HepG2 (cell line): Measurements from ENCODE around the gene MNX1. TPM values are rescaled to one million over a fixed set of nuclear protein-coding genes. Genes with fewer than 3 reads are reported as not detected.

Experiments
- ATAC-seq: fragments of 200-7000 bp; cut with Tn5 transposase; 3 replicates; pipeline ENCODE4 v1.9.1; 2020; ENCODE audit warnings: mild to moderate bottlenecking, moderate library complexity
- BruUV-seq: library from RNA; stranded (reverse); fragments of 400-500 nt; replicated peaks from 2 replicates; lab custom pipeline; 2021; lab: Mats Ljungman, UMichigan
- CTCF ChIA-PET: fragments of 300-600 bp; formaldehyde crosslinking; extraction: SDS; loops from one replicate; lab custom pipeline; 2021; ENCODE audit warnings: low total read pairs, inconsistent platforms, low intra/inter-chr PET ratio; lab: Yijun Ruan, JAX
- POLR2A ChIA-PET: fragments of 350-600 bp; sonication (Branson Sonifier 250); formaldehyde crosslinking; loops from one replicate; lab custom pipeline; 2020; ENCODE audit warnings: antibody characterized with exemption, inconsistent platforms; lab: Yijun Ruan, JAX
- DNase-seq: peaks from one replicate; pipeline ENCODE4 v3.0.0-alpha.2; 2015; ENCODE audit warnings: low spot score
- FAIRE-seq: peaks from 3 replicates; lab custom pipeline; 2011; peaks lifted over from hg19 to GRCh38; lab: Jason Lieb, UNC
- H2AFZ ChIP-seq: one replicate; pipeline ENCODE4 v1.6.1; 2011; ENCODE audit warnings: low read length, inconsistent platforms
- H3K27ac ChIP-seq: fragments of 300-600 bp; 3 replicates; pipeline ENCODE4 v1.8.0; 2011; ENCODE audit warnings: mixed run types, mild to moderate bottlenecking, mixed read lengths, low read length, inconsistent platforms; ENCODE audit not compliant: insufficient read depth; ENCODE audit errors: extremely low read length
- H3K27me3 ChIP-seq, 2 experiments: fragments of 200-600 bp in 1 of 2; 2 replicates in 1 of 2; 3 replicates in 1 of 2; pipeline versions ENCODE4 v1.6.0 to v1.8.0; 2011; ENCODE audit warnings: low read length in 2 of 2, mild to moderate bottlenecking in 2 of 2, moderate library complexity in 2 of 2, inconsistent platforms in 1 of 2; ENCODE audit not compliant: insufficient read depth in 2 of 2, control insufficient read depth in 1 of 2
- H3K36me3 ChIP-seq, 2 experiments: fragments of 200-600 bp in 1 of 2; replicated peaks in 1 of 2; 2 replicates in 1 of 2; 3 replicates in 1 of 2; pipeline versions ENCODE4 v1.5.1 to v1.8.0; 2011; ENCODE audit warnings: low read length in 2 of 2, inconsistent platforms in 1 of 2; ENCODE audit not compliant: insufficient read depth in 2 of 2, control insufficient read depth in 1 of 2
- H3K4me1 ChIP-seq: 2 replicates; pipeline ENCODE4 v1.5.1; 2012; ENCODE audit warnings: low read length, inconsistent platforms; ENCODE audit not compliant: insufficient read depth
- H3K4me2 ChIP-seq: 2 replicates; pipeline ENCODE4 v1.6.0; 2011; ENCODE audit warnings: low read depth, low read length, inconsistent platforms
- H3K4me3 ChIP-seq, 3 experiments: fragments of 200-600 bp in 1 of 3; sonication (generic), shearing (Covaris generic) in 1 of 3; replicated peaks in 1 of 3; 2 replicates each; pipeline ENCODE4 v1.5.1; 2011 to 2016; ENCODE audit warnings: low read length in 3 of 3, inconsistent platforms in 2 of 3, low read depth in 2 of 3, mild to moderate bottlenecking in 2 of 3, control low read depth in 1 of 3, mixed read lengths in 1 of 3; ENCODE audit not compliant: insufficient read depth in 1 of 3
- H3K79me2 ChIP-seq: one replicate; pipeline ENCODE4 v1.6.1; 2011; ENCODE audit warnings: low read length, inconsistent platforms; ENCODE audit not compliant: insufficient read depth
- H3K9ac ChIP-seq: 2 replicates; pipeline ENCODE4 v1.6.0; 2011; ENCODE audit warnings: mild to moderate bottlenecking, low read depth, low read length, inconsistent platforms; ENCODE audit not compliant: insufficient read depth
- H3K9me3 ChIP-seq: 2 replicates; pipeline ENCODE4 v1.5.1; 2012; ENCODE audit warnings: mild to moderate bottlenecking, low read length
- H4K20me1 ChIP-seq: 2 replicates; pipeline ENCODE4 v1.6.0; 2011; ENCODE audit warnings: inconsistent platforms, mild to moderate bottlenecking, low read length, moderate library complexity; ENCODE audit not compliant: insufficient read depth
- CEBPG ChIP-seq: IDR thresholded peaks from 2 replicates; pipeline ENCODE4 v1.6.1; 2016
- ELK4 ChIP-seq: sonication (generic); formaldehyde crosslinking; IDR thresholded peaks from 2 replicates; pipeline ENCODE4 v1.9.0; 2021; ENCODE audit warnings: missing genetic modification reagents, borderline replicate concordance
- FIP1L1 ChIP-seq: fragments of 200-400 bp; formaldehyde crosslinking; IDR thresholded peaks from 2 replicates; pipeline ENCODE4 v1.6.1; 2018; ENCODE audit warnings: low read depth, mild to moderate bottlenecking, low read length, moderate library complexity, borderline replicate concordance; ENCODE audit not compliant: insufficient read depth
- FUBP1 ChIP-seq: sonication (generic); formaldehyde crosslinking; IDR thresholded peaks from 2 replicates; pipeline ENCODE4 v1.5.1; 2020; ENCODE audit warnings: missing genetic modification reagents, mild to moderate bottlenecking, borderline replicate concordance
- GRHL1 ChIP-seq: sonication (generic); formaldehyde crosslinking; conservative IDR thresholded peaks from 2 replicates; pipeline ENCODE4 v1.8.0; 2022; ENCODE audit warnings: missing genetic modification reagents
- HNF1A ChIP-seq, 2 experiments: sonication (generic) in 1 of 2; formaldehyde crosslinking in 1 of 2; IDR thresholded peaks; 2 replicates each; pipeline versions ENCODE4 v1.4.0 to v1.6.1; 2016 to 2020; ENCODE audit warnings: borderline replicate concordance in 1 of 2, low read depth in 1 of 2, mild to moderate bottlenecking in 1 of 2, missing genetic modification reagents in 1 of 2
- IRX3 ChIP-seq: sonication (generic); formaldehyde crosslinking; IDR thresholded peaks from 2 replicates; pipeline ENCODE4 v1.8.1; 2023; ENCODE audit warnings: mild to moderate bottlenecking, low read depth, missing genetic modification reagents, borderline replicate concordance
- RXRB ChIP-seq: IDR thresholded peaks from 2 replicates; pipeline ENCODE4 v1.6.1; 2016; ENCODE audit warnings: borderline replicate concordance, missing genetic modification reagents, missing compliant biosample characterization
- ZNF749 ChIP-seq: sonication (generic); formaldehyde crosslinking; IDR thresholded peaks from 2 replicates; pipeline ENCODE4 v1.8.0; 2022; ENCODE audit warnings: mild to moderate bottlenecking, missing genetic modification reagents, moderate library complexity, borderline replicate concordance
- WGBS: methylation state at CpG from one replicate; pipeline ENCODE4 v1.1.6; 2017; ENCODE audit warnings: low lambda C conversion rate; 5-methylcytosine and 5-hydroxymethylcytosine counted together
- in situ Hi-C: cut with HindIII; loops from 2 replicates; pipeline ENCODE4 v1.10.0; 2017; ENCODE audit warnings: low pct_unique_long_range_greater_than_20kb; ENCODE audit not compliant: extremely low pct_ligation_motif_present
- intact Hi-C: fragments of 100-400 bp; cut with micrococcal nuclease; formaldehyde crosslinking; loops from one replicate; pipeline ENCODE4 v1.10.0; 2022; ENCODE audit not compliant: unreplicated experiment
- polyA plus RNA-seq, 8 experiments: library from polyadenylated mRNA; depleted of rRNA in 3 of 8; stranded (reverse) in 7 of 8; unstranded in 1 of 8; fragments of >200 nt; fragmentation: Illumina TruSeq in 4 of 8; extraction: Trizol in 4 of 8; gene quantifications; 2 replicates each; pipeline versions ENCODE4 v1.2.1 to v1.2.3, GENCODE V29; 2011 to 2016; ENCODE audit warnings: low read depth in 4 of 8, missing spikeins in 1 of 8, mixed read lengths in 1 of 8; ENCODE audit not compliant: insufficient read depth in 1 of 8
- total RNA-seq, 5 experiments: library from RNA; depleted of rRNA; stranded (reverse); fragments of >200 nt; fragmentation: Illumina TruSeq; extraction: Trizol; gene quantifications; 2 replicates each; pipeline ENCODE4 v1.2.3, GENCODE V29; 2016; ENCODE audit warnings: low read depth in 1 of 5

MNX1 gene
- total and polyA plus RNA-seq, 2 of the 13 experiments (the other 11 are each of a cell fraction or from before 2014, with no cell fraction given) = 0.94 to 6.1 TPM

GRCh38 chr7:157004521-157005455, 5.7 kb downstream of the MNX1 start:
- no TSS peak for BruUV-seq
- 79% methylated on average over 40 of the region's 56 CpGs for WGBS
- no peak overlapping the region for H3K9ac ChIP-seq
- peaks cover 13% of the 10 kb centered on the region for H3K79me2 ChIP-seq
- POLR2A ChIA-PET = no interaction called here
- ATAC-seq (no peak), DNase-seq (no peak), FAIRE-seq (no peak)
- intact Hi-C loops (loop anchor here (5.0 kb wide), 1 partner anchor 52 kb away; no protein-coding TSS in a partner anchor), in situ Hi-C loops (no loop called here)
- H4K20me1 ChIP-seq = peaks cover 6% of the 10 kb centered on the region
- no peak overlapping the region for H3K4me2 ChIP-seq
- TF ChIP-seq FIP1L1 (no peak), IRX3 (CRISPR knock-in tag) (no peak), RXRB (CRISPR knock-in tag) (no peak), CEBPG (CRISPR knock-in tag) (no peak), FUBP1 (CRISPR knock-in tag) (no peak), HNF1A (IDR thresholded peaks at IDR 0.05; ENCODE audit: low read depth) (no peak), HNF1A (CRISPR knock-in tag; IDR thresholded peaks at IDR 0.05; ENCODE audit: borderline replicate concordance) (no peak), ZNF749 (no peak), GRHL1 (CRISPR knock-in tag) (no peak), ELK4 (CRISPR knock-in tag) (no peak)
- no peak overlapping the region; a peak in 1 of 6 replicates for H3K4me3 ChIP-seq
- no peaks in the 10 kb centered on the region for H3K9me3 ChIP-seq
- peaks cover 34% of the 10 kb centered on the region for H3K4me1 ChIP-seq
- peaks cover 0 to 6% of the 10 kb centered on the region in 2 experiments; a peak in 1 of 5 replicates for H3K36me3 ChIP-seq
- CTCF ChIA-PET = no interaction called here
- H3K27me3 ChIP-seq = peaks cover 3 to 25% of the 10 kb centered on the region in 2 experiments; a peak in 4 of 5 replicates
- no peak overlapping the region for H3K27ac ChIP-seq
- no peak overlapping the region for H2AFZ ChIP-seq
